Endothelial cell of umbilical vein (primary cell): Measurements from ENCODE around the gene USP40.

ENCODE experiments used
- JUN ChIP-seq: IDR thresholded peaks from 2 replicates; pipeline ENCODE4 v1.6.1; 2011; ENCODE audit warnings: borderline replicate concordance, low read depth; ENCODE audit not compliant: insufficient read length, insufficient read depth
- TF ChIP-seq, protein P1 (sequence below), 2 donors: IDR thresholded peaks; 1 replicate in 1 of 2; 2 replicates in 1 of 2; pipeline ENCODE4 v1.5.1; 2011; ENCODE audit warnings: low read length in 2 of 2, mild to moderate bottlenecking in 2 of 2, moderate library complexity in 2 of 2, control low read depth in 1 of 2, inconsistent platforms in 1 of 2, low read depth in 1 of 2; ENCODE audit not compliant: insufficient read depth in 1 of 2; ENCODE audit errors: extremely low read depth in 1 of 2

- TF ChIP-seq, protein P1, sequence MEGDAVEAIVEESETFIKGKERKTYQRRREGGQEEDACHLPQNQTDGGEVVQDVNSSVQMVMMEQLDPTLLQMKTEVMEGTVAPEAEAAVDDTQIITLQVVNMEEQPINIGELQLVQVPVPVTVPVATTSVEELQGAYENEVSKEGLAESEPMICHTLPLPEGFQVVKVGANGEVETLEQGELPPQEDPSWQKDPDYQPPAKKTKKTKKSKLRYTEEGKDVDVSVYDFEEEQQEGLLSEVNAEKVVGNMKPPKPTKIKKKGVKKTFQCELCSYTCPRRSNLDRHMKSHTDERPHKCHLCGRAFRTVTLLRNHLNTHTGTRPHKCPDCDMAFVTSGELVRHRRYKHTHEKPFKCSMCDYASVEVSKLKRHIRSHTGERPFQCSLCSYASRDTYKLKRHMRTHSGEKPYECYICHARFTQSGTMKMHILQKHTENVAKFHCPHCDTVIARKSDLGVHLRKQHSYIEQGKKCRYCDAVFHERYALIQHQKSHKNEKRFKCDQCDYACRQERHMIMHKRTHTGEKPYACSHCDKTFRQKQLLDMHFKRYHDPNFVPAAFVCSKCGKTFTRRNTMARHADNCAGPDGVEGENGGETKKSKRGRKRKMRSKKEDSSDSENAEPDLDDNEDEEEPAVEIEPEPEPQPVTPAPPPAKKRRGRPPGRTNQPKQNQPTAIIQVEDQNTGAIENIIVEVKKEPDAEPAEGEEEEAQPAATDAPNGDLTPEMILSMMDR (IDR thresholded peaks at IDR 0.05; ENCODE audit: extremely low read depth in 1 of 2, insufficient read depth in 1 of 2, low read depth in 1 of 2, low read length in 2 of 2), result no peak
- TF ChIP-seq JUN, result no peak
Measured at GRCh38 chr2:233440714-233441113, 125.9 kb downstream of the USP40 start.
